Endothelial cell of hepatic sinusoid (primary cell): Measurements from ENCODE around the gene C11orf42.

Experiments
- in situ Hi-C: cut with HindIII; loops from 2 replicates; pipeline ENCODE4 v1.10.0; 2017; ENCODE audit warnings: low sequenced_read_pairs

The C11orf42 gene, protein sequence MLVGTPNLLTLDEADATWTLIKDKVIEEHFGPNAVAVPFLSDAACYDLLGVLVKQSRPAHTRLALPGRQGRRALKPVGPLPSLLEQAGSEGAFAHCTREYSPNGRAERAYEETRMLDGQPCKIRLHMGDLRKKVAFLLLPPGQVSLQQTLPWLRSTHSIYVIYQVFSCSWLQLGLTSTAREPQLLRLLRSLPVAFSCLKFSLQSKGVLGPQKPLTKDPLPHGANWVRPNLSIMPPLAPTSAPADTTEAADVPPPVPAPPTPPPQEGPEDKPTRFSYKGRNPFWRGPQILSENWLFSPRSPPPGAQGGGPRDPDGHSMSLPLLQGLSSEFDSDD

DNA sequence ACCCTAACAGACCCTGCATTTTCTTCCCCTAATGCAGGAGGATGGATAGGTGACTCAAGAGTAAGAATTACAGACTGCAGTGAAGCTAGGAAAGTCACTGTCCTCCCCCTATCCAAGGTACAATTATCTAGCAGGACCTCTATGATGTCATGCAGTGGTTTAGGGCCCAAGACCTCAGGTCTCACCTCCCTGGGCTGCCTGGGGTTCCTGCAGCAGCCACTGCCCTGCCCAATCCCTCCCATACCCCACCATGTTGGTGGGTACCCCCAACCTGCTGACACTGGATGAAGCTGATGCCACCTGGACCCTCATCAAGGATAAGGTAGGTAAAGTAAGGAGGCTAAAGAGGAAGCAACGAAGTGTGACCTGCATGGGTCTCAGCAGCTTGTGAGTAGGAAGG is at the start of gene C11orf42:
Gene C11orf42, plus strand, starts transcription at position 192 of the 400 bp plus-strand sequence. Its CDS starts 59 bp downstream, at position 251.
- in situ Hi-C loops, result no loop called here

DNA sequence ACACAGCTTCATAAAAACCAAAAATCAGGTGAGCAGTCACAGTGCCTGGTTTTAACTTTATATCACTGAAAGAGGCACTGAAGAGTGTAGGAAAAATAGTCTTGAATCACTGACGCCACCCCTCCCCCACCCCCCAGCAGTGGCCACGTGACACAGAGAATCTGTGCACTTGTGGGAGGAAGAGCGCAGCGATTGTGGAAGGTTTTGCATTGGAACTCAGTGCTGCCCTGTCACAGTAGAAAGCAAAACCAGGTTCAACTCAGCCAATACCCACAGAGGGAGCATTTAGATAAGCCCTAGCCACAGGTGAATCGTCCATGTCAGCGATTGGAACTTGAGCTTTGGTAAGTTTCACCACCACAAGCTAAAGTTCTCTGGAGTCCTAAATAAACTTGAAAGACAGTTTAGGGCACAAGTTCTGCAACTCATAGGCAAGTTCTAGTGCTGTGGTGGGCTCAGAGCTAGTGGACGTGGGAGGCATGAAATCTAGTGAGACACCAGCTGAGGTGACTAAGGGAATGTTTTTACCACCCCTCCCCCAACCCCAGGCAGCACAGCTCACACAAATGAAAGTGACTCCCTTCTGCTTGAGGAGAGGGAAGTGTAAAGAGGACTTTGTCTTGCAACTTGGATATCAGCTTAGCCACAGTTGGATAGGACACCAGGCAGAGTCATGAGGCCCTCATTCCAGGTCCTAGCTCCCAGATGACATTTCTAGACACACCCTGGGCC is 48.6 kb upstream of the C11orf42 start:
- in situ Hi-C loops, result no loop called here

DNA sequence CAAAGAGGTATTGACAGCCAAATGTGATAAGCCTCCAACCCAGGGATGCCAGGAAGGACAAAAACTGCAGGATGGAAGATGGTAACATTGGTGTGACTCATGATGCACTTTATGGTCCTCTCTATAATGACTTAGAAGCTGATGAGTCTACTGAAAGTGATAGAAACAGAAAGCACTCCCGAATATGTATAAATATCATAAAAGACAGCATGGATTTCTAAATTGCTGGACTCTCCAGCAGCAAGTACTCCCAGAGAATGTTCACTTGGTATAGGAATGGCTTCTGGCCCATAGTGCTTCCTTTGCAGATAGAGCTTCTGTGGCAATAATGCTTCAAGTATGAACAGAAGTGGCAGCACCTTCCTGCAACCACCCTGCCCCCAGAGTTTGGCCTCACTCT is 35.1 kb upstream of the C11orf42 start, which contains the start of gene OR52B2:
Gene OR52B2, minus strand, starts transcription at position 101 of the 400 bp plus-strand sequence. Its CDS starts 0 bp downstream, at position 101.
- in situ Hi-C loops, result no loop called here

DNA sequence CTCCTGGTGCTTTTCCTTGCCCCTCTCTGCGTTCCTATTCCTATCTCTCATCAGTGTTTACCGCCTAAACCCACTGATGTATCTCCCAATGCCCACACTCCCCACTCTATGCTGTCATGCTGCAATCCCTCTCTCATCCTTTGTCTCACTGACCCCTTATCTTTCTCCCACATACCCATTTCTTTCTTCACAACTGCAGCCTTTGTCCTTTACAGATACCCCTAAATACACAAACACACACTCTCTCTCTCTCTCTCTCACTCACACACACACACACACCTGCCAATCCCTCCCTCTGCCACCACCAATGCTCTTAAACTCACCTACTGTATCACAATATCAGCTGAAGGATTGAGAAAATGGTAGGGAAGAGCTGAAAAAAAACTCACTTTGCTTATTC is 29.9 kb upstream of the C11orf42 start:
- in situ Hi-C loops, result no loop called here

DNA sequence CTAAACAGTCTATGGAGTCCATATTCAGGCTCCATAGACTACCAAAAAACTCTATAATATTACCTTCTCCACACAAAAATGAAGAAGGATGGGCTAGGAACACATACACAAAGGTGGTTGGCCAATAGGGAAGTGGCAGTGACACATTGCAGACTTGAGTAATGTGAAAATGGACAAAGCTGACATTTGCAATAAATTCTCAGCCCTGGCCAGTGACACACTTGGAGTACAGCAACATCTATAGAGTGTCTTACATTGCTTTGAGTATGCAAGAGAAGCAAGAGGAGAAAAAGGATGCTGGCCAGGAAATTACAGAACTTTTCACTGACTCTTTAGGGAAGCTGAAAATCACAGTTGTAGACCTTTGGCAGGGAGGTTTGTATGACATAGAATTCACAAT is 13.6 kb upstream of the C11orf42 start:
- in situ Hi-C loops, result no loop called here

DNA sequence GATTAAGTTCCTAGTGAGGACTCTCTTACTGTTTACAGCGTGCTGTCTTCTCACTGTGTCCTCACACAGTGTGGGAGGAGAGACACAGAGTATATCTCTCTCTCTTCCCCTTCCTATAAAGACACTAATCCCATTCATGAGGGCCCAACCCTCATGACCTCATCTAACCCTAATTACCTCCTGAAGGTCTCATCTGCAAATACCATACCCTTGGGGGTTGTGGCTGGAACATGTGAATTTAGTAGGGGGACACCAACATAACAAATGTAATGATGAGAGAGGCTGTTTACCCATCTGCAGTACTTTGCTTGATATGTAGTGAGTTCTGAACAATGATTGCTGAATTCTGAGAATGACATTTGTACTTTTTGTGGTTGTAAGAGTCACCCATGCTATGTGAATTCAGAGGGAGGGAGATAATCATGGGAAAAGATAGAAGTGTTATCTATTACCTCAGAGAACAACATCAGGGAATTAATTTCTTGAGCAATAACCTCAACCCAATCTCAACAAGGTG is 11.2 kb upstream of the C11orf42 start:
- in situ Hi-C loops, result no loop called here

DNA sequence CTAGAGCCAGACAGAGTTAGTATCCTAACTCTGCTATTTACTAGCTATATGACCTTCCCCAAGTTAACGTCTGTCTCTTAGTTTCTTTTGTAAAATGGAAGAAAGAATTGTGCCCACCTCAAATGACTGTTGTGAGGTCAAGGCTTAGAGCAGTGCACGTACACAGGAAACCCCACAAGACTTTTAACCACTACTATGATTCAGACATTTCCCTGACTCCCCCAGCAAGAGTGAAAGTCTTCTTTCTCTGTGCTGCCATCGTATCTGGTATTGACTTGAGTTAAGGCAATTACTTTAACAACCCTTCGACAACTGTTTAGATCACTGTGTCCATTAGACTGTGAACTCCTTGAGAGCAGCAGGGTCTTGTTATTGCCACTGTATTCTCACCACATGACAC is 9.0 kb upstream of the C11orf42 start:
- in situ Hi-C loops, result no loop called here

DNA sequence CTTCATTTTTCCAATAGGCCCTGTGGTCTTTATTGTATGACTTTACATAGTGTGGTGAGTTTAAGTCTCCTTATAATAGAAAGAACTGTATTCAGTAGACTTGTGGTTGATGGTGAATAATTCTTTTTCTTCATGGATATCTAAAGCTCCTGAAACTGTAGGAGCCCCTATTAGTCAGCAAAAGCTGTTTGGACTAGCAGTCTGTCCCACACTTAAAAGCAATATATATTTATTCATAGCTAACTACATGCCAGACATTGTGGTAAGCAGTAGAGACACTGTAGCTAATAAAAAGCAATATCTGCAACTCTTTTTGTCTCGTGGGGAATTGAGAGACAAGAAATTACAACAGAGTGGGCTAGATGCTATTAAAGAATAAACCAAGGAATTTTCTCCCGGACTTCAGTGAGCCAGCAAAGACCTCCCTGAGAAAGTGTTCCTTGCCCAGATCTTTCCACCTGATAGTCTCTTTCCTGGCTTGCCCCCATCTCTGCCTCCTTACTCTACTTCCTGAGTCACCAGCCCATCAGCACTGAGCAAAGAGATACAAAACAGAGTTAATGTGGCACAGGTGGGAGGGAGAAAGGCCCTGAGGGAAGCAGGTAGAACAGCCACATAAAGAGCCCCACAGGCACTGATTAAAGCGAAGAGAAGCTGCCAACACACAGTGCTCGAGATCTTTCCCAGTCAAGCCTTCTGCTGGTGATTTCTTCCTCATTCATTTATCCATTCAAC is 7.7 kb upstream of the C11orf42 start:
- in situ Hi-C loops, result no loop called here

DNA sequence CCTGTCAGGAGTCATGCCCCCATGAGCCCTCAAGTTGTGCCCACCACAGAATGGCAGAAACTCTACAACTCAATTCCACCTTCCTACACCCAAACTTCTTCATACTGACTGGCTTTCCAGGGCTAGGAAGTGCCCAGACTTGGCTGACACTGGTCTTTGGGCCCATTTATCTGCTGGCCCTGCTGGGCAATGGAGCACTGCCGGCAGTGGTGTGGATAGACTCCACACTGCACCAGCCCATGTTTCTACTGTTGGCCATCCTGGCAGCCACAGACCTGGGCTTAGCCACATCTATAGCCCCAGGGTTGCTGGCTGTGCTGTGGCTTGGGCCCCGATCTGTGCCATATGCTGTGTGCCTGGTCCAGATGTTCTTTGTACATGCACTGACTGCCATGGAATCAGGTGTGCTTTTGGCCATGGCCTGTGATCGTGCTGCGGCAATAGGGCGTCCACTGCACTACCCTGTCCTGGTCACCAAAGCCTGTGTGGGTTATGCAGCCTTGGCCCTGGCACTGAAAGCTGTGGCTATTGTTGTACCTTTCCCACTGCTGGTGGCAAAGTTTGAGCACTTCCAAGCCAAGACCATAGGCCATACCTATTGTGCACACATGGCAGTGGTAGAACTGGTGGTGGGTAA is 6.1 kb upstream of the C11orf42 start, which contains the start of gene OR52W1:
Gene OR52W1, plus strand, starts transcription at position 51 of the 637 bp plus-strand sequence. Its CDS starts 0 bp downstream, at position 51.
- in situ Hi-C loops, result no loop called here

DNA sequence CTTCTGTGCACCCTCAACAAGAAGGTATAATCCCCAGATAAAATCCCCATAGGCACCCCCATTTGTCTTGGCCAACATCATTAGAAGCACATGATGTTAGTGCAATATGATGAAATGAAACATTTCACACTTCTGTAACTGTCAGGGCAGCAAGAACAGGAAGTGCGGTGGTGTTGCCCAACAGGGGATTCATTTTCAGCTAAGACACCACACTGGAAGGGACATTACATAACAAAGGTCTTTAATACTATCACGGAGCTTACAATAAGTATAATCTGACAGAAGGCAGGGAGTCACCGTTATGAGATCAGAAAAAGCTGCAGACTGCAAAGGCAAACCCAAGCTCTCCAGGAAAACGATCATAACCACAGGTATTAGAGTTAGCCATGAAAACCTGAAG is 4.4 kb upstream of the C11orf42 start:
- in situ Hi-C loops, result no loop called here

DNA sequence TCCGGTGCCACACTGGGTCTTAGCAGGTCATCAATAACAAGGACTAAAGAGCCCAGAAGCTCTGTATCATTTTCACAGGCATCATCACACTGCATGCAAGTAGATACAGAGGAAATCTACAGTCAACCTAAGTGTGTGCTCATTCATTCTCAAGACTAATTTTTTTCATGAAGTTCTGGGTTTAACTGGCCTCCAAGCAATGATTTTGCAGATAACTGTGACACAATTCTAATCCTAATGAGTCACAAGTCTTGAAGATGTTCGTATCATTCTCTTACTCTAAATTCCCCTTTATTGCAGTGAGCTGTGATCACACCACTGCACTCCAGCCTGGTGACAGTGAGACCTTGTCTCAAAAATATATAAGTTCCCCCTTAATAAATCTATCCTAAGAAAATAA is 3.9 kb upstream of the C11orf42 start:
- in situ Hi-C loops, result no loop called here

DNA sequence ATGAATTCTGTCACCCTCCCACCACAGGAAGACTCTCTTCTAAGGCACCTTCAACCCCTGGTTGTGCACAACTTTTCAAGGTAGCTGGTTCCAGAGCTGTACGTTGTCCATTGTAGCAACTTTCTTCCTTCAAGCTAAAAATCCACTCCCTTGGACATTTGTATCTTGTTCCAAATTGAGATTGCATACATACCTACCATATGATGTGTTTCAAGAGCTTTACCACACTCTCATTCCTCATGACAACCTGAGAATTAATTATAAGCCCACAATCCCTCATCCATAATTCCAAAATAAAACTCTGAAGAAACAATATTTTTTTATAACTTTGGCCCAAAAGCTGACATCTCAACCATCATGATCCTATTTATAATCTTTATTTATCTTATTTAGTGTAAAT is 3.3 kb upstream of the C11orf42 start:
- in situ Hi-C loops, result no loop called here

DNA sequence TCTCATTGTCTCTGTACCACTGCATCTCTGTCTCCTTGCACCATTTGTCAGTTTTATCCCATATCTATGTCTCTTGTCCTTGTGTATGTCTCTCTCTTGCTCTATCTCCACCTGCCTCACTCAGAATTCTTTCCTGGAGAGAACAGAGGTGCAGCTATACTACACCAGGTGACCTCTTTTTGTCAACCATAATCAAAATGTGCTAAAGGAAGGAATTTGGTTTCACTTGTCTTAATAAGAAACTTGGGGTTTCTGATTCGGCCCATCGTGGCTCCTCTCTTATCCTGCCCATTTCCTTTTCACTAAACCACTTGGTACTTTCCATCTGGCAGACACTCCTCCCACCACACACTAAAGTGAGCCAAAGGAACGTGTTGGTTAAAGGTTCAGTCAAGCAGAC is 2.0 kb upstream of the C11orf42 start:
- in situ Hi-C loops, result no loop called here

DNA sequence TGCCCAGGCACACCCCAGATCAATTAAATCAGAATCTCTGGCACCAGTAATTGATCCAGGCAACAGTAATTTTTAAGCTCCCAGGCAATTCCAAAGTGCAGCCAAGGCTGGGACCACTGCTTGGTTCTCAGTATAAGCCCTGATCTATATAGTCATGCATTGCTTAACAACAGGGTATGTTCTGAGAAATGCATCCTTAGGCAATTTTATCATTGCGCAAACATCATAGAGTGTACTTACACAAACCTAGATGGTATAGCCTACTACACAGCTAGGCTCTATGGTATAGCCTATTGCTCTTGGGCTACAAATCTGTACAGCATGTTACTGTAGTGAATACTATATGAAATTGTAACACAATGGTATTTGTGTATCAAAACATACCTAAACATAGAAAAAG is 651 bp upstream of the C11orf42 start:
- in situ Hi-C loops, result no loop called here

DNA sequence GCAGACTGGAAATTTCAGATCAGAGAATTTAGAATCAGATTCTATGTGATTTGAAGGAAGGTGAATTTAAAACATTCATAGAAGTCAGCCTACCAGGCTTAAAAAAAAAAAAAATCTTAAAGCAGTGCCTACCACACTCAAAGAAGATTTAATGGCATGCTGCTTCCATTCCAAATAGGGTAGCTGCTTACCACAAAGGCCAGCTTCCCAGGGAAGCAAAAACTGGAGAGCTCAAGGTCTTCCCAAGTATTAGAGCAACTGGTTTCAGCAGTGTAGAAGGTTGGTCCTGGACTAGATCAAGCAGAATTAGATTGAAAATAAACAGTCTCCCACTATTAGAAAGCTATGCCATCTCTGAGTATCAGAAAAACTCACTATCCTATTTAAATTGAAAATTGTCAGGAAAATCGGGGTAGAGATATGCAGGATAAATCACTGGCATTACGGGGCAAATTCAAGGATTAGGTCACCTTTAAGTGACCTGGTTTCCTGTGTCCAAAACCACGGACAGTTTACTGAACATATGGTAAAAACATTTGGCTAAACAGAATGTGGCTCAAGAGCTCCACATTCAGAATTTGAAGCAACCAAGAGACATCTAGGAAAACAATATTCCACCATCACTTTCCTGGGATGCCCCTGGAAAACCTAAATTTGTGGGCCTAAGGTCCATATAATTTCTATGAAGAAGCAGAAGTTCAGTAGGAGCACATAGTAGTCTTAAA is 1.3 kb downstream of the C11orf42 start:
- in situ Hi-C loops, result no loop called here

DNA sequence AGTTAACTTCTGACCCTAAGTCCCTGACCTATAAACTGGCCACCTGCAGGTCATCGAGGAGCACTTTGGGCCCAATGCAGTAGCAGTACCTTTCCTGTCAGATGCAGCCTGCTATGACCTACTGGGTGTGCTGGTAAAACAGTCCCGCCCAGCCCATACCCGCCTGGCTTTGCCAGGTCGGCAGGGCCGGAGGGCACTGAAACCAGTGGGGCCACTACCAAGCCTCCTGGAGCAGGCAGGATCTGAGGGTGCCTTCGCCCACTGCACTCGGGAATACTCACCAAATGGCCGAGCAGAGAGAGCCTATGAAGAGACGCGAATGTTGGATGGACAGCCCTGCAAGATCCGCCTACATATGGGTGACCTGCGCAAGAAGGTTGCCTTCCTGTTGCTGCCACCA is 4.4 kb downstream of the C11orf42 start:
- in situ Hi-C loops, result no loop called here

DNA sequence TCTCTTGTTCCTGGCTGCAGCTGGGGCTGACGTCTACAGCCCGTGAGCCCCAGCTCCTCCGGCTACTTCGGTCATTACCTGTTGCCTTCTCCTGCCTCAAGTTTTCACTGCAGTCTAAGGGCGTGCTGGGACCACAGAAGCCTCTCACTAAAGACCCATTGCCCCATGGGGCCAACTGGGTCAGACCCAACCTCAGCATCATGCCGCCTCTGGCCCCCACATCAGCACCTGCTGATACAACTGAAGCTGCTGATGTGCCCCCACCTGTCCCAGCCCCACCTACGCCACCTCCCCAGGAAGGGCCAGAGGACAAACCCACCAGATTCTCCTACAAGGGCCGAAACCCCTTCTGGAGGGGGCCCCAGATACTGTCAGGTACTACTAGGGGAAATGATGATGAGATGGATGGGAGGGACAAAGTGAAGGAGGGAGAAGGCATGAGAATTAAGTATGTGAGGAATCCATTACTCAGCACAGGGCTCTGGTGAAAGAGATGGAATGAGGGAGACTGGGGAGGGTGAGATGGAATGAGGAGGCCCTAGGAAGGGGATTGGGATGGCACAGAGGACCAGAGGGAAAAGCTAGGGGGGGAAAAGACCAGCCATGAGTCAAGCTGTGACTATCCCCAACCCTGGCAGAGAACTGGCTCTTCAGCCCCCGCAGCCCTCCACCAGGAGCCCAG is 5.1 kb downstream of the C11orf42 start:
- in situ Hi-C loops, result no loop called here

DNA sequence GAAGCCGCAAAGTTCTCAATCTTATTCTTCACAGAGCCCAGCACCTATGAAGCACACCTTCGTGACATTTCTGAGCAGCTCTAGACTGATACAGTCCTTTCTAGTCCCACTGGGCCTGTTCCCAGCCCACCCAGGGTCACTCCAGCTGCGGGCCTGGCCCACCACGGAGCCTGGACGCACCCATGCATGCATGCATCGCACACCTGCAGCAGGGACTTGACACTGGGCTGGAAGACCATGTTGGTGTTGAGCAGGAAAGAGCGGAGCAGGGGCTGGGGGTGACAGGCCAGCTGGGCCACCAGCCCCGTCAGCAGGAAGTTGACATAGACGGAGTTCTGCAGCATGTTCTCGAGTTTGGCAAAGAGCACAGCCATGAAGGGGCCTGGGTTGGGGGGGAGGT is 9.2 kb downstream of the C11orf42 start:
- in situ Hi-C loops, result no loop called here

DNA sequence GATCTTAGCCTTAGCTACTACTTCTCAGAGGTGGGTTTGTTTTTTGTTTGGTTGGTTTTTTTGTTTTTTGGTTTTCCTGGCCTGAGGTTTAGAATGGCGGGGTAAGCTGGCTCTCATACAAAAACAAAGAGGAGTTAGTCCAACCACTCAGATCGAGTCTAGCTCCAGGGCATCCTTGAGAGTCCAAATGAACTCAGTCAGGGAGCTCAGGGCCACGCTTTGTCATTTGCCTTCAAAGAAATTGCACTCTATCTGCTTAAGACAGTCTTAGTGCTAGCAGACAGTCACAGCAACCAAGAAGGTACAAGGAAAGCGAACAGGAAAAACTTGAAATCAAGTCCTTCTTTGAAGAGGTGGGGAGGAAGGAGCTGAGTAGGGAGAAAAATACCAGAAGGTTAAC is 11.1 kb downstream of the C11orf42 start:
- in situ Hi-C loops, result no loop called here

DNA sequence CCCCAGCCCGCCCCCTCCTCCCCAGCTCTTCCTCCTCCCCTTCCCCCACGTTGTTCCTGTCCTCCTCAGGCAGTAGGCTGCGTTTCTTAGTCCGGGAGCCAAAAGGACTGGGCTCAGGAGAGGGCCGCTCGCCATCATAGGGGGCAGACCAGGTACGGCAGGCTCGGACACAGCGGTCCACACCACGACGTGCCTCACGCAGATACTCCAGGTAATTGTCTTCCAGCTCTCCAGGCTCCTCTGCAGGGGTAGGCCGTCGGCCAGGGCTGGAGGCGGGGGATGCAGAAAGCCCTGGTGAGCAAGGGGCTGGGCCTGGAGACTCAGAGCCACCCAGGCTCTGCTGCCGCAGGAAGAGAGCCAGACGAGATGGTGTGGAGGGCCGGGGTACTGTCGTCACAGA is 12.4 kb downstream of the C11orf42 start:
- in situ Hi-C loops, result no loop called here
